ENCODE results near the gene APLNR. TPM values are rescaled to one million over a fixed set of nuclear protein-coding genes. Genes with fewer than 3 reads are reported as not detected.

Gene APLNR
- total RNA-seq, 2 experiments from 2014 or later = not detected

DNA sequence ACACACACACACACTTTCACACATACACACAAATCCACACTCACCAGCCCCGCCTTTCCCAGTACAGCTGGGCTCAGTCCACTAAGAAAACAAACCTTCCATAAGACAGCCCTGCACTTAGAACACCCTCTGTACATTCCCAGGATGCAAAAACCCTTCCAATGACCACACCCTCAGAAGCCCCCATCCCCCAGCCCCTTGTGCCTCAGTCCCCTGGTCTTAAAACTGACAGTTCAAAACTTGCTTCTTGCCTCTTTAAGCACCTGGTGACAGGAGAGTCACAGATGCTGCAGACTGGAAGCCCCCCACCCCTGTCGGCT lies 23.0 kb downstream of the APLNR start:
- no peaks in the 10 kb centered on the region for H3K9me2 ChIP-seq (ENCODE audit: insufficient read depth, low read length)
- no peak overlapping the region for H2AFZ ChIP-seq (ENCODE audit: low read length)

GRCh38 chr11:57213342-57214097 lies 23.5 kb downstream of the APLNR start:
- Histone ChIP-seq H3K4me3 (ENCODE audit: low read depth, low read length, poor library complexity, severe bottlenecking) (no peak overlapping the region), H3K79me2 (ENCODE audit: insufficient read depth, low read depth, low read length) (no peaks in the 10 kb centered on the region), H3K36me3 (ENCODE audit: insufficient read depth, low read length) (no peaks in the 10 kb centered on the region), H3K27ac (ENCODE audit: low read depth, low read length, poor library complexity, severe bottlenecking) (no peak overlapping the region), H3K9me2 (ENCODE audit: insufficient read depth, low read length) (no peaks in the 10 kb centered on the region), H4K20me1 (ENCODE audit: insufficient read depth, low read length) (no peaks in the 10 kb centered on the region), H3K4me1 (ENCODE audit: insufficient read depth, low read length, poor library complexity, severe bottlenecking) (no peaks in the 10 kb centered on the region), H3K4me2 (ENCODE audit: low read length) (no peak overlapping the region), H3K9me3 (ENCODE audit: low read length) (no peaks in the 10 kb centered on the region), H2AFZ (ENCODE audit: low read length) (no peak overlapping the region)
- ChIA-PET CTCF (ENCODE audit: unreplicated experiment) (no interaction called here), POLR2A (interaction anchor here (0.9 kb wide), 1 partner anchor 10 kb away, joined by 4 read pairs; no protein-coding TSS in a partner anchor)
- intact Hi-C loops (cut with micrococcal nuclease; ENCODE audit: unreplicated experiment) = no loop called here
- TF ChIP-seq EZH2phosphoT487 (IDR thresholded peaks at IDR 0.05; ENCODE audit: borderline replicate concordance, low read depth, low read length) = no peak
- TF ChIP-seq, protein P1, sequence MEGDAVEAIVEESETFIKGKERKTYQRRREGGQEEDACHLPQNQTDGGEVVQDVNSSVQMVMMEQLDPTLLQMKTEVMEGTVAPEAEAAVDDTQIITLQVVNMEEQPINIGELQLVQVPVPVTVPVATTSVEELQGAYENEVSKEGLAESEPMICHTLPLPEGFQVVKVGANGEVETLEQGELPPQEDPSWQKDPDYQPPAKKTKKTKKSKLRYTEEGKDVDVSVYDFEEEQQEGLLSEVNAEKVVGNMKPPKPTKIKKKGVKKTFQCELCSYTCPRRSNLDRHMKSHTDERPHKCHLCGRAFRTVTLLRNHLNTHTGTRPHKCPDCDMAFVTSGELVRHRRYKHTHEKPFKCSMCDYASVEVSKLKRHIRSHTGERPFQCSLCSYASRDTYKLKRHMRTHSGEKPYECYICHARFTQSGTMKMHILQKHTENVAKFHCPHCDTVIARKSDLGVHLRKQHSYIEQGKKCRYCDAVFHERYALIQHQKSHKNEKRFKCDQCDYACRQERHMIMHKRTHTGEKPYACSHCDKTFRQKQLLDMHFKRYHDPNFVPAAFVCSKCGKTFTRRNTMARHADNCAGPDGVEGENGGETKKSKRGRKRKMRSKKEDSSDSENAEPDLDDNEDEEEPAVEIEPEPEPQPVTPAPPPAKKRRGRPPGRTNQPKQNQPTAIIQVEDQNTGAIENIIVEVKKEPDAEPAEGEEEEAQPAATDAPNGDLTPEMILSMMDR (conservative IDR thresholded peaks at IDR 0.05; ENCODE audit: low read length) = no peak
- no TSS peak for BruUV-seq (replicated peaks)
- DNase-seq (ENCODE audit: low spot score) = peak; percentile 15

More for the DNA sequence above, 23.0 kb downstream of the APLNR start:
- Histone ChIP-seq H3K4me3 (ENCODE audit: low read depth, low read length, poor library complexity, severe bottlenecking) (no peak overlapping the region), H3K9me3 (ENCODE audit: low read length) (no peaks in the 10 kb centered on the region), H3K79me2 (ENCODE audit: insufficient read depth, low read depth, low read length) (no peaks in the 10 kb centered on the region), H3K4me1 (ENCODE audit: insufficient read depth, low read length, poor library complexity, severe bottlenecking) (no peaks in the 10 kb centered on the region), H3K4me2 (ENCODE audit: low read length) (no peak overlapping the region), H4K20me1 (ENCODE audit: insufficient read depth, low read length) (no peaks in the 10 kb centered on the region), H3K36me3 (ENCODE audit: insufficient read depth, low read length) (no peaks in the 10 kb centered on the region), H3K27ac (ENCODE audit: low read depth, low read length, poor library complexity, severe bottlenecking) (no peak overlapping the region)
- DNase-seq (ENCODE audit: low spot score) = no peak
- TF ChIP-seq EZH2phosphoT487 (IDR thresholded peaks at IDR 0.05; ENCODE audit: borderline replicate concordance, low read depth, low read length) = no peak
- TF ChIP-seq, protein P1 (conservative IDR thresholded peaks at IDR 0.05; ENCODE audit: low read length) = no peak
- intact Hi-C loops (cut with micrococcal nuclease; ENCODE audit: unreplicated experiment) = no loop called here
- CTCF ChIA-PET (ENCODE audit: unreplicated experiment) = no interaction called here
- POLR2A ChIA-PET = no interaction called here
- BruUV-seq (replicated peaks) = no TSS peak

DNA sequence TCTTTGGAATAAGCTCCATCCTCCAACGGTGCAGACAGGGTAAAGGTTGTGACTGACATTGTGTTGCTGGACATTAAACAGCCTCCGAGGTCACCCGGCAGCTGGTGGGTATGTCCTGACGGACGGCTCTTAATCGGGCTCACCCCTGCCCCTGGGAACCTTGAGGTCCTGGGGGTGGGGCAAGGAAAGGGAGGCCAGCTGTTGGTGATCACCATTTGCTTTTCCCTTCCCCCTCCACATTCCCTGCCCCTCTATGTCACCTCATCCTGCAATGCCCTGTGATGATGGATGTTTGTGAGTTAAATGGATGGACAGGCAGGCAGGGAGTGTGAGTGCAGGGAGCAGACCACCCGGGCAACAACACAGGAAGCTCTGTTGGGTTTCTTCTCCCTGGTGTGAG lies 26.3 kb downstream of the APLNR start:
- POLR2A ChIA-PET = interaction anchor here (0.8 kb wide), 1 partner anchor 235 kb away, joined by 3 read pairs; no protein-coding TSS in a partner anchor
- TF ChIP-seq, protein P1 (conservative IDR thresholded peaks at IDR 0.05; ENCODE audit: low read length) = no peak
- no peak for TF ChIP-seq EZH2phosphoT487 (IDR thresholded peaks at IDR 0.05; ENCODE audit: borderline replicate concordance, low read depth, low read length)
- no peak overlapping the region for H3K4me2 ChIP-seq (ENCODE audit: low read length)
- no peak overlapping the region for H3K27ac ChIP-seq (ENCODE audit: low read depth, low read length, poor library complexity, severe bottlenecking)
- no peaks in the 10 kb centered on the region for H3K9me2 ChIP-seq (ENCODE audit: insufficient read depth, low read length)
- H3K9me3 ChIP-seq (ENCODE audit: low read length) = no peaks in the 10 kb centered on the region
- no peak overlapping the region for H2AFZ ChIP-seq (ENCODE audit: low read length)
- H3K36me3 ChIP-seq (ENCODE audit: insufficient read depth, low read length) = no peaks in the 10 kb centered on the region
- no peaks in the 10 kb centered on the region for H3K79me2 ChIP-seq (ENCODE audit: insufficient read depth, low read depth, low read length)
- no peak for DNase-seq (ENCODE audit: low spot score)
- CTCF ChIA-PET (ENCODE audit: unreplicated experiment) = no interaction called here
- H3K4me1 ChIP-seq (ENCODE audit: insufficient read depth, low read length, poor library complexity, severe bottlenecking) = no peaks in the 10 kb centered on the region
- BruUV-seq (replicated peaks) = no TSS peak
- no peaks in the 10 kb centered on the region for H4K20me1 ChIP-seq (ENCODE audit: insufficient read depth, low read length)
- H3K4me3 ChIP-seq (ENCODE audit: low read depth, low read length, poor library complexity, severe bottlenecking) = no peak overlapping the region
- intact Hi-C loops (cut with micrococcal nuclease; ENCODE audit: unreplicated experiment) = no loop called here
